HepG2 (cell line): ENCODE results near the gene KCTD21. TPM values are rescaled to one million over a fixed set of nuclear protein-coding genes. Genes with fewer than 3 reads are reported as not detected.

Experiments
- EP300 ChIP-seq, 3 experiments: sonication (generic) in 1 of 3; formaldehyde crosslinking in 1 of 3; IDR thresholded peaks; 2 replicates each; pipeline versions ENCODE4 v1.5.1 to v1.6.1; 2011 to 2020; ENCODE audit warnings: low read depth in 2 of 3, low read length in 2 of 3, borderline replicate concordance in 1 of 3, improper control_type of control experiment in 1 of 3, mild to moderate bottlenecking in 1 of 3, missing genetic modification reagents in 1 of 3, moderate library complexity in 1 of 3
- GPN1 ChIP-seq: sonication (generic); formaldehyde crosslinking; IDR thresholded peaks from 2 replicates; pipeline ENCODE4 v1.5.1; 2020; ENCODE audit warnings: missing genetic modification reagents, borderline replicate concordance
- PRPF4 ChIP-seq: fragments of 200-400 bp; formaldehyde crosslinking; IDR thresholded peaks from 2 replicates; pipeline ENCODE4 v1.6.1; 2016; ENCODE audit warnings: low read length, low read depth; ENCODE audit not compliant: poor library complexity, severe bottlenecking
- ZC3H13 ChIP-seq: sonication (generic); formaldehyde crosslinking; IDR thresholded peaks from 2 replicates; pipeline ENCODE4 v1.8.1; 2023; ENCODE audit warnings: mild to moderate bottlenecking, missing genetic modification reagents, moderate library complexity
- ZNF253 ChIP-seq: sonication (generic); formaldehyde crosslinking; IDR thresholded peaks from 2 replicates; pipeline ENCODE4 v1.8.0; 2022; ENCODE audit warnings: mild to moderate bottlenecking, missing genetic modification reagents, borderline replicate concordance
- ZNF274 ChIP-seq: sonication (generic); formaldehyde crosslinking; IDR thresholded peaks from 2 replicates; pipeline ENCODE4 v1.5.1; 2020; ENCODE audit warnings: mild to moderate bottlenecking, missing genetic modification reagents
- ZNF333 ChIP-seq: sonication (generic); formaldehyde crosslinking; IDR thresholded peaks from 2 replicates; pipeline ENCODE4 v1.4.0; 2020; ENCODE audit warnings: mild to moderate bottlenecking, missing genetic modification reagents, borderline replicate concordance
- ZNF484 ChIP-seq: sonication (generic); formaldehyde crosslinking; IDR thresholded peaks from 2 replicates; pipeline ENCODE4 v1.5.1; 2020; ENCODE audit warnings: mild to moderate bottlenecking, low read depth, missing genetic modification reagents, borderline replicate concordance
- ZNF562 ChIP-seq: sonication (generic); formaldehyde crosslinking; IDR thresholded peaks from 2 replicates; pipeline ENCODE4 v1.8.0; 2022; ENCODE audit warnings: missing genetic modification reagents, borderline replicate concordance
- ZNF598 ChIP-seq: sonication (generic); formaldehyde crosslinking; IDR thresholded peaks from 2 replicates; pipeline ENCODE4 v1.5.1; 2020; ENCODE audit warnings: mild to moderate bottlenecking, missing genetic modification reagents, borderline replicate concordance
- ZNF607 ChIP-seq: sonication (generic); formaldehyde crosslinking; IDR thresholded peaks from 2 replicates; pipeline ENCODE4 v1.5.1; 2020; ENCODE audit warnings: missing genetic modification reagents, mild to moderate bottlenecking, borderline replicate concordance
- ZNF670 ChIP-seq: sonication (generic); formaldehyde crosslinking; IDR thresholded peaks from 2 replicates; pipeline ENCODE4 v1.8.0; 2022; ENCODE audit warnings: mild to moderate bottlenecking, missing genetic modification reagents, borderline replicate concordance
- polyA plus RNA-seq, 8 experiments: library from polyadenylated mRNA; depleted of rRNA in 3 of 8; stranded (reverse) in 7 of 8; unstranded in 1 of 8; fragments of >200 nt; fragmentation: Illumina TruSeq in 4 of 8; extraction: Trizol in 4 of 8; gene quantifications; 2 replicates each; pipeline versions ENCODE4 v1.2.1 to v1.2.3, GENCODE V29; 2011 to 2016; ENCODE audit warnings: low read depth in 4 of 8, missing spikeins in 1 of 8, mixed read lengths in 1 of 8; ENCODE audit not compliant: insufficient read depth in 1 of 8
- total RNA-seq, 5 experiments: library from RNA; depleted of rRNA; stranded (reverse); fragments of >200 nt; fragmentation: Illumina TruSeq; extraction: Trizol; gene quantifications; 2 replicates each; pipeline ENCODE4 v1.2.3, GENCODE V29; 2016; ENCODE audit warnings: low read depth in 1 of 5
- TF ChIP-seq, protein P1 (sequence below), 2 experiments: IDR thresholded peaks; 2 replicates each; pipeline ENCODE4 v1.6.1; 2011 to 2012; ENCODE audit warnings: low read length in 2 of 2, borderline replicate concordance in 1 of 2, low read depth in 1 of 2, mild to moderate bottlenecking in 1 of 2, moderate library complexity in 1 of 2
- TF ChIP-seq, protein P2 (sequence below): sonication (generic); formaldehyde crosslinking; IDR thresholded peaks from 2 replicates; pipeline ENCODE4 v1.4.0; 2020; ENCODE audit warnings: missing genetic modification reagents
- TF ChIP-seq, protein P3 (sequence below): IDR thresholded peaks from 2 replicates; pipeline ENCODE4 v1.6.1; 2016

KCTD21 gene
- total and polyA plus RNA-seq, 2 of the 13 experiments (the other 11 are each of a cell fraction or from before 2014, with no cell fraction given), result 3.1 to 13.5 TPM

DNA sequence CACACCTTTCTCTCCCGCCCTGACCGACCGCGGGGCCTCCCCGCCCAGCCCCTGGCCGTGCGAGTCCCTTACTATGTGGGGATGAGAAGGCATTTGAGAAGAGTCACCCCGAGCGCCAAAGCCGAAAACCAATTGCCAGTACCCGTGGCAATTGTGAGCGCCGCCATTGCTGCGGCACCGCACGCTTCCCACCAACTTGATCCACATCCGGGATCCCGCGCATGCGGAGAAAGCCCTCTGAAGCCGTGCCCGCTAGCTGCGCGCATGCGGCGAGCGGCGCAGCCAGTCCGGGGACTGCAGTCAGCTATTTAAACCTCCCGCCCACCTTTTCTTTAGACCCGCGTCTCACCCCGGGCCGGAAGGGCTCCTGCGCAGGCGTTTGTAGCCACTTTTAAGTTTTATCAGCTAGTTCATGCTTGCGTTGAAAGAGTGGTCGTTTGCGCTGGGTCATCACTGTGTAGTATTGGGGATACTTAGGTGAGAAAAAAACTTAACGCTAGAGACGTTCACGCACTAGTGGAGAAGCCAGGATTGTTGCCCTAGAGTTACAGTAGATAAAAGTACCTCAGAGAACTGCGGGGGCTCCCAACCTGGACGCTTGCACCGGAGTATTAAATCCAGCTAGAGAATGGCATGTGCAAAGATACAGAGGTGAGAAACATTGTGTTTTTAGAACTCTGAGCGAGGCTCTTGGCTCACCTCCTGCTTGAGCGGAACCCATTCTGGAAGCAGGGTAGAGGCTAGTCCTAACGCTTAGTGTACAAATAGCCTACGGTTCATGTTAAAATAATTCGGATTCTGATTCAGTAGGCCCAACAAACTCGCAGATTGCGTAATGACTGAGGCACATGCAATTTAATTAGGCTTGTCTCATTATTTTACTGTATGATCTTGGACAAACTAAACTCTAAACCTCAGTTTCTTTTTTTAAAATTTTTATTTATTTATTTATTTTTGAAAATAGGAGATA lies 48.7 kb downstream of the KCTD21 start, which contains the start of gene ALG8 (continued):
- TF ChIP-seq ZNF562 (peak; percentile 94; the same call in 1 of the 2 replicates), ZNF253 (CRISPR knock-in tag) (peak; percentile 30; the same call in 1 of the 2 replicates), ZC3H13 (CRISPR knock-in tag) (peak; percentile 92; the same call in 1 of the 2 replicates), ZNF607 (peak; percentile 29; the same call in 1 of the 2 replicates), GPN1 (CRISPR knock-in tag) (no peak), ZNF484 (CRISPR knock-in tag) (no peak), EP300 (IDR thresholded peaks at IDR 0.05; ENCODE audit: low read depth in 2 of 2, low read length in 2 of 2) (0 out of 4 replicates have a peak, but pooled peaks of 1 of the 2 experiments have one; percentile 14), EP300 (CRISPR knock-in tag; IDR thresholded peaks at IDR 0.05; ENCODE audit: borderline replicate concordance) (peak; percentile 54; the same call in 1 of the 2 replicates), PRPF4 (no peak), ZNF598 (peak; percentile 93), ZNF274 (CRISPR knock-in tag) (peak; percentile 33), ZNF333 (CRISPR knock-in tag) (no peak), ZNF670 (CRISPR knock-in tag) (peak; percentile 30; the same call in 1 of the 2 replicates)
- TF ChIP-seq, protein P1, sequence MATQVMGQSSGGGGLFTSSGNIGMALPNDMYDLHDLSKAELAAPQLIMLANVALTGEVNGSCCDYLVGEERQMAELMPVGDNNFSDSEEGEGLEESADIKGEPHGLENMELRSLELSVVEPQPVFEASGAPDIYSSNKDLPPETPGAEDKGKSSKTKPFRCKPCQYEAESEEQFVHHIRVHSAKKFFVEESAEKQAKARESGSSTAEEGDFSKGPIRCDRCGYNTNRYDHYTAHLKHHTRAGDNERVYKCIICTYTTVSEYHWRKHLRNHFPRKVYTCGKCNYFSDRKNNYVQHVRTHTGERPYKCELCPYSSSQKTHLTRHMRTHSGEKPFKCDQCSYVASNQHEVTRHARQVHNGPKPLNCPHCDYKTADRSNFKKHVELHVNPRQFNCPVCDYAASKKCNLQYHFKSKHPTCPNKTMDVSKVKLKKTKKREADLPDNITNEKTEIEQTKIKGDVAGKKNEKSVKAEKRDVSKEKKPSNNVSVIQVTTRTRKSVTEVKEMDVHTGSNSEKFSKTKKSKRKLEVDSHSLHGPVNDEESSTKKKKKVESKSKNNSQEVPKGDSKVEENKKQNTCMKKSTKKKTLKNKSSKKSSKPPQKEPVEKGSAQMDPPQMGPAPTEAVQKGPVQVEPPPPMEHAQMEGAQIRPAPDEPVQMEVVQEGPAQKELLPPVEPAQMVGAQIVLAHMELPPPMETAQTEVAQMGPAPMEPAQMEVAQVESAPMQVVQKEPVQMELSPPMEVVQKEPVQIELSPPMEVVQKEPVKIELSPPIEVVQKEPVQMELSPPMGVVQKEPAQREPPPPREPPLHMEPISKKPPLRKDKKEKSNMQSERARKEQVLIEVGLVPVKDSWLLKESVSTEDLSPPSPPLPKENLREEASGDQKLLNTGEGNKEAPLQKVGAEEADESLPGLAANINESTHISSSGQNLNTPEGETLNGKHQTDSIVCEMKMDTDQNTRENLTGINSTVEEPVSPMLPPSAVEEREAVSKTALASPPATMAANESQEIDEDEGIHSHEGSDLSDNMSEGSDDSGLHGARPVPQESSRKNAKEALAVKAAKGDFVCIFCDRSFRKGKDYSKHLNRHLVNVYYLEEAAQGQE (IDR thresholded peaks at IDR 0.05; ENCODE audit: borderline replicate concordance in 1 of 2, low read depth in 1 of 2, low read length in 2 of 2), result peak in 1 of 2 experiments; percentile 10; a peak in 1 of 4 replicates
- TF ChIP-seq, protein P2, sequence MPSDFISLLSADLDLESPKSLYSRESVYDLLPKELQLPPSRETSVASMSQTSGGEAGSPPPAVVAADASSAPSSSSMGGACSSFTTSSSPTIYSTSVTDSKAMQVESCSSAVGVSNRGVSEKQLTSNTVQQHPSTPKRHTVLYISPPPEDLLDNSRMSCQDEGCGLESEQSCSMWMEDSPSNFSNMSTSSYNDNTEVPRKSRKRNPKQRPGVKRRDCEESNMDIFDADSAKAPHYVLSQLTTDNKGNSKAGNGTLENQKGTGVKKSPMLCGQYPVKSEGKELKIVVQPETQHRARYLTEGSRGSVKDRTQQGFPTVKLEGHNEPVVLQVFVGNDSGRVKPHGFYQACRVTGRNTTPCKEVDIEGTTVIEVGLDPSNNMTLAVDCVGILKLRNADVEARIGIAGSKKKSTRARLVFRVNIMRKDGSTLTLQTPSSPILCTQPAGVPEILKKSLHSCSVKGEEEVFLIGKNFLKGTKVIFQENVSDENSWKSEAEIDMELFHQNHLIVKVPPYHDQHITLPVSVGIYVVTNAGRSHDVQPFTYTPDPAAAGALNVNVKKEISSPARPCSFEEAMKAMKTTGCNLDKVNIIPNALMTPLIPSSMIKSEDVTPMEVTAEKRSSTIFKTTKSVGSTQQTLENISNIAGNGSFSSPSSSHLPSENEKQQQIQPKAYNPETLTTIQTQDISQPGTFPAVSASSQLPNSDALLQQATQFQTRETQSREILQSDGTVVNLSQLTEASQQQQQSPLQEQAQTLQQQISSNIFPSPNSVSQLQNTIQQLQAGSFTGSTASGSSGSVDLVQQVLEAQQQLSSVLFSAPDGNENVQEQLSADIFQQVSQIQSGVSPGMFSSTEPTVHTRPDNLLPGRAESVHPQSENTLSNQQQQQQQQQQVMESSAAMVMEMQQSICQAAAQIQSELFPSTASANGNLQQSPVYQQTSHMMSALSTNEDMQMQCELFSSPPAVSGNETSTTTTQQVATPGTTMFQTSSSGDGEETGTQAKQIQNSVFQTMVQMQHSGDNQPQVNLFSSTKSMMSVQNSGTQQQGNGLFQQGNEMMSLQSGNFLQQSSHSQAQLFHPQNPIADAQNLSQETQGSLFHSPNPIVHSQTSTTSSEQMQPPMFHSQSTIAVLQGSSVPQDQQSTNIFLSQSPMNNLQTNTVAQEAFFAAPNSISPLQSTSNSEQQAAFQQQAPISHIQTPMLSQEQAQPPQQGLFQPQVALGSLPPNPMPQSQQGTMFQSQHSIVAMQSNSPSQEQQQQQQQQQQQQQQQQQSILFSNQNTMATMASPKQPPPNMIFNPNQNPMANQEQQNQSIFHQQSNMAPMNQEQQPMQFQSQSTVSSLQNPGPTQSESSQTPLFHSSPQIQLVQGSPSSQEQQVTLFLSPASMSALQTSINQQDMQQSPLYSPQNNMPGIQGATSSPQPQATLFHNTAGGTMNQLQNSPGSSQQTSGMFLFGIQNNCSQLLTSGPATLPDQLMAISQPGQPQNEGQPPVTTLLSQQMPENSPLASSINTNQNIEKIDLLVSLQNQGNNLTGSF (CRISPR knock-in tag), result no peak; the same call in 1 of the 2 replicates
- TF ChIP-seq, protein P3, sequence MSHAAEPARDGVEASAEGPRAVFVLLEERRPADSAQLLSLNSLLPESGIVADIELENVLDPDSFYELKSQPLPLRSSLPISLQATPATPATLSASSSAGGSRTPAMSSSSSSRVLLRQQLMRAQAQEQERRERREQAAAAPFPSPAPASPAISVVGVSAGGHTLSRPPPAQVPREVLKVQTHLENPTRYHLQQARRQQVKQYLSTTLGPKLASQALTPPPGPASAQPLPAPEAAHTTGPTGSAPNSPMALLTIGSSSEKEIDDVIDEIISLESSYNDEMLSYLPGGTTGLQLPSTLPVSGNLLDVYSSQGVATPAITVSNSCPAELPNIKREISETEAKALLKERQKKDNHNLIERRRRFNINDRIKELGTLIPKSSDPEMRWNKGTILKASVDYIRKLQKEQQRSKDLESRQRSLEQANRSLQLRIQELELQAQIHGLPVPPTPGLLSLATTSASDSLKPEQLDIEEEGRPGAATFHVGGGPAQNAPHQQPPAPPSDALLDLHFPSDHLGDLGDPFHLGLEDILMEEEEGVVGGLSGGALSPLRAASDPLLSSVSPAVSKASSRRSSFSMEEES (CRISPR knock-in tag), result peak; percentile 58; the same call in 1 of the 2 replicates
